Stomach (tissue), 4 donors: ENCODE measurements around the gene CAMK2G.

Experiments used
- CTCF ChIP-seq, 7 experiments: fragments of 450-650 bp in 4 of 7; fragments of 200-600 bp in 3 of 7; sonication (generic) in 3 of 7; IDR thresholded peaks; one replicate each; pipeline ENCODE4 v1.5.1; 2016 to 2019; ENCODE audit warnings: antibody characterized with exemption in 7 of 7, control low read depth in 2 of 7, mild to moderate bottlenecking in 1 of 7
- EP300 ChIP-seq: sonication (generic); formaldehyde crosslinking; IDR thresholded peaks from one replicate; pipeline ENCODE4 v1.6.1; 2017; ENCODE audit warnings: antibody characterized with exemption
- POLR2A ChIP-seq, 4 donors: fragments of 450-650 bp; IDR thresholded peaks; one replicate each; pipeline ENCODE4 v1.6.1; 2016; ENCODE audit warnings: antibody characterized with exemption in 4 of 4, control low read depth in 2 of 4, mild to moderate bottlenecking in 1 of 4, moderate library complexity in 1 of 4

- TF ChIP-seq POLR2A (IDR thresholded peaks at IDR 0.05) (no peak), CTCF (IDR thresholded peaks at IDR 0.05) (no peak), EP300 (no peak)
These were observed 50.1 kb downstream of the CAMK2G start for GRCh38 chr10:73824146-73824725.
